ENCODE measurements around the gene JAZF1. TPM values are rescaled to one million over a fixed set of nuclear protein-coding genes. Genes with fewer than 3 reads are reported as not detected.
A peak's percentile ranks its signal among the peaks of the same experiment; 100 is the strongest.

The JAZF1 gene
- total RNA-seq, 1 experiment from 2014 or later: 9.1 TPM

- H2BK20ac ChIP-seq (ENCODE audit: low read depth, low read length, poor library complexity, severe bottlenecking): no peak overlapping the region
- no peak overlapping the region for H4K91ac ChIP-seq (ENCODE audit: insufficient read length, low read depth, low read length)
- no peak overlapping the region for H2BK15ac ChIP-seq (ENCODE audit: low read depth, low read length)
- no peaks in the 10 kb centered on the region for H3K27me3 ChIP-seq (ENCODE audit: insufficient read depth, low read length)
- H3K56ac ChIP-seq (ENCODE audit: insufficient read length, low read depth, low read length): no peak overlapping the region
- H3K18ac ChIP-seq (ENCODE audit: insufficient read length, low read depth, low read length): no peak overlapping the region
- H3K14ac ChIP-seq (ENCODE audit: insufficient read depth, low read length): no peak overlapping the region
- Mint-ChIP-seq H3K27ac (peak overlapping the region in 1 of 3 experiments; percentile 60; a peak in 1 of 7 replicates), H3K9me3 (no peaks in the 10 kb centered on the region), H3K27me3 (ENCODE audit: low read depth) (no peaks in the 10 kb centered on the region), H3K36me3 (ENCODE audit: insufficient read depth in 1 of 3, low read depth in 3 of 3) (no peaks in the 10 kb centered on the region; a peak in 1 of 7 replicates), H3K4me1 (peaks cover 3% of the 10 kb centered on the region in 2 experiments; a peak in 2 of 4 replicates), H3K4me3 (no peak overlapping the region)
- no peak overlapping the region for H3K4me2 ChIP-seq (ENCODE audit: insufficient read depth, insufficient read length, low read length)
- H3T11ph ChIP-seq (ENCODE audit: low read length): no peak overlapping the region
- H3K79me2 ChIP-seq (ENCODE audit: insufficient read depth, low read length): no peaks in the 10 kb centered on the region
- H3K23me2 ChIP-seq (ENCODE audit: insufficient read length, low read depth, low read length, poor library complexity, severe bottlenecking): no peaks in the 10 kb centered on the region
- no peak overlapping the region for H2BK120ac ChIP-seq (ENCODE audit: low read depth, low read length, poor library complexity, severe bottlenecking)
- no peak overlapping the region for H3K9ac ChIP-seq (ENCODE audit: extremely low read depth, insufficient read length, low read length)
- no peaks in the 10 kb centered on the region for H3K79me1 ChIP-seq (ENCODE audit: insufficient read depth, low read depth, low read length, poor library complexity, severe bottlenecking)
- no peak overlapping the region for H3K23ac ChIP-seq (ENCODE audit: insufficient read length, low read depth, low read length)
- no peak for DNase-seq
- no peak overlapping the region for H2AFZ ChIP-seq (ENCODE audit: low read length)
- H3K9me3 ChIP-seq (ENCODE audit: control insufficient read depth, low read depth, low read length): no peaks in the 10 kb centered on the region
- no peak overlapping the region for H3K4ac ChIP-seq (ENCODE audit: low read depth, low read length)
- H4K5ac ChIP-seq (ENCODE audit: insufficient read length, low read depth, low read length): no peak overlapping the region
- no peak overlapping the region for H4K8ac ChIP-seq (replicated peaks; ENCODE audit: insufficient read length, low read depth, low read length)
- WGBS (ENCODE audit: extremely low coverage, insufficient read length, low lambda C conversion rate): no CpG with 5 or more reads among the region's 14 CpGs
- no peaks in the 10 kb centered on the region for H4K20me1 ChIP-seq (ENCODE audit: control insufficient read depth, insufficient read depth, insufficient read length)
- H2AK5ac ChIP-seq (ENCODE audit: insufficient read length, low read length): no peak overlapping the region
- H3K27ac ChIP-seq (ENCODE audit: insufficient read length, low read depth, low read length): no peak overlapping the region
- H2BK12ac ChIP-seq (ENCODE audit: insufficient read length, low read depth, low read length): no peak overlapping the region
- no peak for TF ChIP-seq CTCF (conservative IDR thresholded peaks at IDR 0.05)
- H3K4me1 ChIP-seq (ENCODE audit: insufficient read depth, low read length): no peaks in the 10 kb centered on the region
- no peak overlapping the region for H2BK5ac ChIP-seq (ENCODE audit: insufficient read length, low read length)
Measured at GRCh38 chr7:27943241-27943640, 237.4 kb downstream of the JAZF1 start.
